Measurements from ENCODE around the gene LAMA5. TPM values are rescaled to one million over a fixed set of nuclear protein-coding genes. Genes with fewer than 3 reads are reported as not detected.
A peak's percentile ranks its signal among the peaks of the same experiment; 100 is the strongest.

The LAMA5 gene
- polyA plus RNA-seq, 2 of the 4 experiments (the other 2 are of a cell fraction) = 20.4 to 196 TPM

GRCh38 chr20:62360854-62361798, 6.0 kb downstream of the LAMA5 start:
- TF ChIP-seq KDM1A (IDR thresholded peaks at IDR 0.05; ENCODE audit: low read depth) (0 out of 2 replicates have a peak, but pooled peaks have one; percentile 80), HOXA7 (CRISPR knock-in tag; IDR thresholded peaks at IDR 0.05) (peak; percentile 6; the same call in 1 of the 2 replicates), GATA3 (IDR thresholded peaks at IDR 0.05; ENCODE audit: borderline replicate concordance) (peak; percentile 62; the same call in 1 of the 2 replicates), HOXB5 (CRISPR knock-in tag; IDR thresholded peaks at IDR 0.05) (peak; percentile 32; the same call in 1 of the 2 replicates), POLR2A (IDR thresholded peaks at IDR 0.05; ENCODE audit: low read length) (0 out of 2 replicates have a peak, but pooled peaks have one; percentile 20), FOSB (CRISPR knock-in tag; IDR thresholded peaks at IDR 0.05) (no peak; the same call in 1 of the 2 replicates), ESRRA (IDR thresholded peaks at IDR 0.05; ENCODE audit: borderline replicate concordance, low read length) (no peak), HEYL (CRISPR knock-in tag; IDR thresholded peaks at IDR 0.05) (no peak), ZSCAN20 (CRISPR knock-in tag; IDR thresholded peaks at IDR 0.05) (no peak), E2F6 (IDR thresholded peaks at IDR 0.05; ENCODE audit: borderline replicate concordance, low read depth) (peak; percentile 80), SMC3 (IDR thresholded peaks at IDR 0.05) (no peak), POLR2AphosphoS2 (conservative IDR thresholded peaks at IDR 0.05; ENCODE audit: low read length) (no peak), KDM5A (IDR thresholded peaks at IDR 0.05) (no peak), HOXB13 (CRISPR knock-in tag; IDR thresholded peaks at IDR 0.05; ENCODE audit: low read depth) (peak; percentile 42), JUN (IDR thresholded peaks at IDR 0.05) (peak in 1 of 2 experiments; percentile 30; a peak in 3 of 5 replicates), ATOH8 (CRISPR knock-in tag; IDR thresholded peaks at IDR 0.05; ENCODE audit: low read depth) (no peak), MAX (IDR thresholded peaks at IDR 0.05) (peak; percentile 77; the same call in 1 of the 2 replicates), EP300 (IDR thresholded peaks at IDR 0.05) (peak in 1 of 2 experiments; percentile 63; a peak in 1 of 5 replicates)
- H3K4me2 ChIP-seq = peak overlapping the region; percentile 91
- no peaks in the 10 kb centered on the region for H3K9me3 ChIP-seq
- 3% methylated on average over 14 of the region's 25 CpGs for WGBS (ENCODE audit: missing lambda C conversion rate)
- ATAC-seq (peak; percentile 6 to 39; a peak in 5 of 6 replicates), DNase-seq (ENCODE audit: low read depth in 1 of 2, low spot score in 1 of 2) (peak in 1 of 2 experiments; percentile 90), FAIRE-seq (no peak)
- CTCF ChIA-PET = interaction anchor here (0.6 to 12.6 kb wide), 6 partner anchors 8 to 59 kb away, joined by 3 to 290 read pairs (median 22); partner anchors contain the start of gene ADRM1
- POLR2A ChIA-PET = interaction anchor here (1.0 to 1.4 kb wide), 2 partner anchors 11 to 26 kb away, joined by 3 to 4 read pairs; partner anchors contain the start of gene RPS21
- H3K4me3 ChIP-seq = peak overlapping the region; percentile 100
- H3K27ac ChIP-seq = peak overlapping the region; percentile 97 to 99
- H3K4me1 ChIP-seq = peaks cover 80% of the 10 kb centered on the region

- CTCF ChIA-PET = interaction anchor here (0.6 to 5.5 kb wide), 8 partner anchors 8 to 230 kb away, joined by 3 to 94 read pairs (median 7); partner anchors contain the start of gene LAMA5
- Histone ChIP-seq H3K4me1 (peaks cover 95% of the 10 kb centered on the region), H3K9me3 (no peaks in the 10 kb centered on the region), H3K4me3 (peak overlapping the region; percentile 41), H3K4me2 (peak overlapping the region; percentile 91), H3K27ac (peak overlapping the region; percentile 97 to 99)
- DNase-seq (ENCODE audit: low read depth in 1 of 2, low spot score in 1 of 2) = peak in 1 of 2 experiments; percentile 95
- no peak for FAIRE-seq
- POLR2A ChIA-PET = interaction anchor here (1.0 to 4.9 kb wide), 3 partner anchors 8 to 23 kb away, joined by 3 to 61 read pairs (median 12); partner anchors contain the start of gene LAMA5
- 0% methylated on average over 1 of the region's 25 CpGs for WGBS (ENCODE audit: missing lambda C conversion rate)
- peak; percentile 6 to 8 for ATAC-seq
- TF ChIP-seq REST (IDR thresholded peaks at IDR 0.05) (no peak), E2F6 (IDR thresholded peaks at IDR 0.05; ENCODE audit: borderline replicate concordance, low read depth) (0 out of 2 replicates have a peak, but pooled peaks have one; percentile 11), SMC3 (IDR thresholded peaks at IDR 0.05) (peak; percentile 23; the same call in 1 of the 3 replicates), GATA3 (IDR thresholded peaks at IDR 0.05; ENCODE audit: borderline replicate concordance) (peak; percentile 86), HMGXB4 (CRISPR knock-in tag; IDR thresholded peaks at IDR 0.05; ENCODE audit: borderline replicate concordance) (no peak), EHF (CRISPR knock-in tag; IDR thresholded peaks at IDR 0.05) (no peak), MYC (IDR thresholded peaks at IDR 0.05; ENCODE audit: borderline replicate concordance, low read length) (peak; percentile 7; the same call in 1 of the 2 replicates), SREBF2 (IDR thresholded peaks at IDR 0.05) (no peak), BHLHE40 (IDR thresholded peaks at IDR 0.05; ENCODE audit: low read depth, low read length) (no peak), MAZ (IDR thresholded peaks at IDR 0.05; ENCODE audit: borderline replicate concordance, low read depth, low read length) (no peak)
Observed at GRCh38 chr20:62359491-62360121, 7.5 kb downstream of the LAMA5 start.

All from A549 (cell line).